ENCODE results near the gene WDR7.

- TF ChIP-seq, protein P1, sequence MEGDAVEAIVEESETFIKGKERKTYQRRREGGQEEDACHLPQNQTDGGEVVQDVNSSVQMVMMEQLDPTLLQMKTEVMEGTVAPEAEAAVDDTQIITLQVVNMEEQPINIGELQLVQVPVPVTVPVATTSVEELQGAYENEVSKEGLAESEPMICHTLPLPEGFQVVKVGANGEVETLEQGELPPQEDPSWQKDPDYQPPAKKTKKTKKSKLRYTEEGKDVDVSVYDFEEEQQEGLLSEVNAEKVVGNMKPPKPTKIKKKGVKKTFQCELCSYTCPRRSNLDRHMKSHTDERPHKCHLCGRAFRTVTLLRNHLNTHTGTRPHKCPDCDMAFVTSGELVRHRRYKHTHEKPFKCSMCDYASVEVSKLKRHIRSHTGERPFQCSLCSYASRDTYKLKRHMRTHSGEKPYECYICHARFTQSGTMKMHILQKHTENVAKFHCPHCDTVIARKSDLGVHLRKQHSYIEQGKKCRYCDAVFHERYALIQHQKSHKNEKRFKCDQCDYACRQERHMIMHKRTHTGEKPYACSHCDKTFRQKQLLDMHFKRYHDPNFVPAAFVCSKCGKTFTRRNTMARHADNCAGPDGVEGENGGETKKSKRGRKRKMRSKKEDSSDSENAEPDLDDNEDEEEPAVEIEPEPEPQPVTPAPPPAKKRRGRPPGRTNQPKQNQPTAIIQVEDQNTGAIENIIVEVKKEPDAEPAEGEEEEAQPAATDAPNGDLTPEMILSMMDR (IDR thresholded peaks at IDR 0.05): no peak
- no peak for TF ChIP-seq ZFX (IDR thresholded peaks at IDR 0.05; ENCODE audit: borderline replicate concordance)
Observed at GRCh38 chr18:56712761-56713160, 61.6 kb downstream of the WDR7 start.
